NCI-H1930 (cell line): ENCODE measurements around the gene TYK2.
"Not testable (repeated sequence)": the region's sequence is repeated elsewhere in the genome, so short reads cannot be mapped to it uniquely, and the experiment has no call there.

ENCODE experiments used
- DNase-seq, 2 experiments: peaks; one replicate each; lab custom pipeline; 2025; lab: John Stamatoyannopoulos, UW

TYK2 gene

GRCh38 chr19:10372690-10373089 lies 7.7 kb downstream of the TYK2 start:
- no peak for DNase-seq

GRCh38 chr19:10368101-10368803 lies 12.1 kb downstream of the TYK2 start:
- DNase-seq, result no peak

- DNase-seq, result not testable (repeated sequence)
These were observed 13.3 kb downstream of the TYK2 start for GRCh38 chr19:10366950-10367512.

- DNase-seq, result no peak
These were observed 14.9 kb downstream of the TYK2 start for GRCh38 chr19:10365518-10365917.

GRCh38 chr19:10364644-10365043 lies 15.7 kb downstream of the TYK2 start:
- DNase-seq, result no peak

- no peak for DNase-seq
These were observed 16.5 kb downstream of the TYK2 start for GRCh38 chr19:10363789-10364281.

- no peak for DNase-seq
These were observed 18.1 kb downstream of the TYK2 start for GRCh38 chr19:10362259-10362658.

- no peak for DNase-seq
These were observed 18.8 kb downstream of the TYK2 start for GRCh38 chr19:10361569-10362011.

- DNase-seq, result no peak
These were observed 23.9 kb downstream of the TYK2 start for GRCh38 chr19:10356431-10356830.

- no peak for DNase-seq
These were observed 26.5 kb downstream of the TYK2 start for GRCh38 chr19:10353793-10354391.

GRCh38 chr19:10352764-10353671 lies 27.4 kb downstream of the TYK2 start:
- DNase-seq, result no peak

- no peak for DNase-seq
These were observed 33.9 kb downstream of the TYK2 start for GRCh38 chr19:10346509-10346908.

GRCh38 chr19:10344780-10345179 lies 35.6 kb downstream of the TYK2 start:
- no peak for DNase-seq

GRCh38 chr19:10343495-10343894 lies 36.9 kb downstream of the TYK2 start:
- no peak for DNase-seq

GRCh38 chr19:10339977-10340376 lies 40.4 kb downstream of the TYK2 start:
- DNase-seq, result no peak

GRCh38 chr19:10339380-10339960 lies 40.9 kb downstream of the TYK2 start, which contains the start of gene ICAM3:
TSS of gene ICAM3 (minus strand) at chr19:10339624. CDS start at chr19:10339614, 10 bp downstream.
- DNase-seq, result no peak

GRCh38 chr19:10338940-10339339 lies 41.4 kb downstream of the TYK2 start:
- DNase-seq, result no peak

- not testable (repeated sequence) for DNase-seq
These were observed 43.6 kb downstream of the TYK2 start for GRCh38 chr19:10336725-10337124.

- no peak for DNase-seq
These were observed 44.9 kb downstream of the TYK2 start for GRCh38 chr19:10335352-10335985.

GRCh38 chr19:10334588-10335351 lies 45.6 kb downstream of the TYK2 start:
- DNase-seq, result peak; percentile 20 to 27
